Activated T-cell treated with anti-CD3 and anti-CD28 coated beads, Interleukin-2, amount 50 U/mL, for 1 hour (primary cell): Measurements from ENCODE around the gene PIK3R3.

Experiments
- DNase-seq: peaks from one replicate; pipeline ENCODE4 v3.0.0-alpha.2; 2020

PIK3R3 gene

GRCh38 chr1:46153732-46154131, 21.3 kb upstream of the PIK3R3 start:
- DNase-seq, result no peak

- no peak for DNase-seq
Measured at GRCh38 chr1:46153228-46153627, 20.8 kb upstream of the PIK3R3 start.

GRCh38 chr1:46152016-46152415, 19.6 kb upstream of the PIK3R3 start:
- no peak for DNase-seq

- DNase-seq, result no peak
Measured at GRCh38 chr1:46150085-46150484, 17.7 kb upstream of the PIK3R3 start.

GRCh38 chr1:46148318-46148717, 15.9 kb upstream of the PIK3R3 start:
- no peak for DNase-seq

- DNase-seq, result no peak
Measured at GRCh38 chr1:46137916-46138315, 5.5 kb upstream of the PIK3R3 start.

GRCh38 chr1:46136711-46137110, 4.3 kb upstream of the PIK3R3 start:
- DNase-seq, result no peak

- DNase-seq, result no peak
Measured at GRCh38 chr1:46134660-46135331, 2.4 kb upstream of the PIK3R3 start.

GRCh38 chr1:46133781-46134350, 1.4 kb upstream of the PIK3R3 start:
- no peak for DNase-seq

- DNase-seq, result no peak
Measured at GRCh38 chr1:46133181-46133658, 791 bp upstream of the PIK3R3 start.

GRCh38 chr1:46131712-46132528, 509 bp downstream of the PIK3R3 start:
- DNase-seq, result peak; percentile 41

- no peak for DNase-seq
Measured at GRCh38 chr1:46131093-46131492, 1.3 kb downstream of the PIK3R3 start.

- DNase-seq, result no peak
Measured at GRCh38 chr1:46130606-46131005, 1.8 kb downstream of the PIK3R3 start.

GRCh38 chr1:46130121-46130520, 2.3 kb downstream of the PIK3R3 start:
- DNase-seq, result no peak

GRCh38 chr1:46128344-46128743, 4.1 kb downstream of the PIK3R3 start:
- DNase-seq, result no peak

- no peak for DNase-seq
Measured at GRCh38 chr1:46118856-46119255, 13.6 kb downstream of the PIK3R3 start.

- no peak for DNase-seq
Measured at GRCh38 chr1:46117810-46118494, 14.5 kb downstream of the PIK3R3 start.

- DNase-seq, result no peak
Measured at GRCh38 chr1:46114925-46115603, 17.4 kb downstream of the PIK3R3 start.

GRCh38 chr1:46113948-46114347, 18.5 kb downstream of the PIK3R3 start:
- no peak for DNase-seq

- no peak for DNase-seq
Measured at GRCh38 chr1:46112108-46112507, 20.3 kb downstream of the PIK3R3 start.

- no peak for DNase-seq
Measured at GRCh38 chr1:46110521-46110920, 21.9 kb downstream of the PIK3R3 start.

GRCh38 chr1:46102769-46103476, 29.5 kb downstream of the PIK3R3 start:
- DNase-seq, result no peak
